H1 (cell line): ENCODE results near the gene TMCC1. TPM values are rescaled to one million over a fixed set of nuclear protein-coding genes. Genes with fewer than 3 reads are reported as not detected.
"Not testable (repeated sequence)": the region's sequence is repeated elsewhere in the genome, so short reads cannot be mapped to it uniquely, and the experiment has no call there.

Experiments used
- CTCF ChIA-PET: fragments of 300-600 bp; sonication (Branson Sonifier 250); formaldehyde crosslinking; loops from one replicate; lab custom pipeline; 2021; ENCODE audit not compliant: partially characterized antibody; lab: Charles Lee
- POLR2A ChIA-PET: fragments of 300-600 bp; sonication (Branson Sonifier 250); formaldehyde crosslinking; loops from one replicate; lab custom pipeline; 2021; ENCODE audit warnings: inconsistent platforms; ENCODE audit not compliant: partially characterized antibody; lab: Charles Lee
- DNase-seq, 2 experiments: peaks; one replicate each; pipeline versions ENCODE4 v3.0.0 to v3.0.0-alpha.2; 2010 to 2022; ENCODE audit warnings: low spot score in 2 of 2, low read depth in 1 of 2, mixed read lengths in 1 of 2
- FAIRE-seq: peaks from 2 replicates; lab custom pipeline; 2011; peaks lifted over from hg19 to GRCh38; lab: Jason Lieb, UNC
- H2AFZ ChIP-seq: 2 replicates; pipeline ENCODE4 v1.8.1; 2012; ENCODE audit warnings: low read length, inconsistent platforms
- H2AK5ac ChIP-seq: 2 replicates; pipeline ENCODE4 v1.6.1; 2013; ENCODE audit warnings: low read depth, low read length
- H2BK120ac ChIP-seq: replicated peaks from 2 replicates; pipeline ENCODE3; 2013; ENCODE audit warnings: low read depth, low read length, inconsistent platforms
- H2BK12ac ChIP-seq: 2 replicates; pipeline ENCODE4 v1.6.1; 2013; ENCODE audit warnings: low read depth, low read length
- H2BK15ac ChIP-seq: 2 replicates; pipeline ENCODE4 v1.6.1; 2013; ENCODE audit warnings: low read length
- H2BK20ac ChIP-seq: 2 replicates; pipeline ENCODE4 v1.6.1; 2013; ENCODE audit warnings: low read length
- H2BK5ac ChIP-seq: 2 replicates; pipeline ENCODE4 v1.6.1; 2013; ENCODE audit warnings: low read depth, low read length
- H3K14ac ChIP-seq: 2 replicates; pipeline ENCODE4 v1.6.1; 2013; ENCODE audit warnings: inconsistent platforms; ENCODE audit not compliant: insufficient read length
- H3K18ac ChIP-seq: 2 replicates; pipeline ENCODE4 v1.6.1; 2013; ENCODE audit warnings: low read length; ENCODE audit errors: extremely low read depth
- H3K23ac ChIP-seq: 2 replicates; pipeline ENCODE4 v1.6.1; 2013; ENCODE audit warnings: inconsistent platforms; ENCODE audit not compliant: insufficient read length
- H3K23me2 ChIP-seq: 2 replicates; pipeline ENCODE4 v1.6.1; 2013; ENCODE audit warnings: low read depth, low read length
- H3K27ac ChIP-seq: 2 replicates; pipeline ENCODE4 v1.6.1; 2011; ENCODE audit warnings: low read depth, low read length, inconsistent platforms
- H3K27me3 ChIP-seq, 4 experiments: replicated peaks in 1 of 4; 1 replicate in 1 of 4; 2 replicates in 3 of 4; pipeline versions ENCODE4 v1.6.1 to v1.8.1; 2011 to 2013; ENCODE audit warnings: low read length in 3 of 4, mild to moderate bottlenecking in 3 of 4, inconsistent platforms in 2 of 4, mixed read lengths in 2 of 4, moderate library complexity in 1 of 4; ENCODE audit not compliant: control insufficient read depth in 3 of 4, insufficient read depth in 3 of 4; ENCODE audit errors: extremely low read depth in 1 of 4
- H3K36me3 ChIP-seq, 4 experiments: 2 replicates each; pipeline versions ENCODE4 v1.6.1 to v1.8.1; 2011 to 2013; ENCODE audit warnings: mild to moderate bottlenecking in 4 of 4, low read length in 3 of 4, moderate library complexity in 2 of 4, control low read depth in 1 of 4, inconsistent platforms in 1 of 4; ENCODE audit not compliant: insufficient read depth in 4 of 4, control insufficient read depth in 2 of 4
- H3K4ac ChIP-seq: replicated peaks from 2 replicates; pipeline ENCODE3; 2013; ENCODE audit warnings: low read length, low read depth, mixed read lengths, inconsistent platforms; ENCODE audit not compliant: insufficient read length
- H3K4me1 ChIP-seq, 4 experiments: replicated peaks in 1 of 4; 1 replicate in 1 of 4; 2 replicates in 3 of 4; pipeline versions ENCODE4 v1.6.1 to v1.8.1; 2011 to 2013; ENCODE audit warnings: low read length in 3 of 4, inconsistent platforms in 2 of 4, mixed read lengths in 1 of 4; ENCODE audit not compliant: insufficient read depth in 4 of 4, control insufficient read depth in 3 of 4
- H3K4me2 ChIP-seq, 2 experiments: 2 replicates each; pipeline versions ENCODE4 v1.6.1 to v1.8.1; 2011 to 2013; ENCODE audit warnings: low read depth in 2 of 2, low read length in 2 of 2, control low read depth in 1 of 2, inconsistent platforms in 1 of 2, mild to moderate bottlenecking in 1 of 2; ENCODE audit not compliant: insufficient read depth in 1 of 2
- H3K4me3 ChIP-seq, 4 experiments: fragments of 200-600, 300-600 bp in 1 of 4; sonication (generic), shearing (Covaris generic), sonication (Bioruptor Twin) in 1 of 4; 2 replicates each; pipeline versions ENCODE4 v1.5.1 to v1.8.1; 2011 to 2016; ENCODE audit warnings: low read length in 4 of 4, low read depth in 3 of 4, control low read depth in 2 of 4, inconsistent platforms in 2 of 4, mild to moderate bottlenecking in 2 of 4, mixed read lengths in 1 of 4, moderate library complexity in 1 of 4; ENCODE audit not compliant: insufficient read depth in 2 of 4; ENCODE audit errors: extremely low read depth in 1 of 4
- H3K56ac ChIP-seq: replicated peaks from 2 replicates; pipeline ENCODE3; 2013; ENCODE audit warnings: low read depth, mild to moderate bottlenecking, mixed read lengths, low read length, inconsistent platforms; ENCODE audit not compliant: insufficient read length
- H3K79me1 ChIP-seq: 2 replicates; pipeline ENCODE4 v1.6.1; 2013; ENCODE audit warnings: low read depth, low read length, control low read depth
- H3K79me2 ChIP-seq, 2 experiments: 2 replicates each; pipeline versions ENCODE4 v1.6.1 to v1.8.1; 2012 to 2013; ENCODE audit warnings: low read length in 2 of 2, mild to moderate bottlenecking in 2 of 2, inconsistent platforms in 1 of 2; ENCODE audit not compliant: insufficient read depth in 2 of 2, control insufficient read depth in 1 of 2
- H3K9ac ChIP-seq, 4 experiments: replicated peaks in 1 of 4; 1 replicate in 1 of 4; 2 replicates in 3 of 4; pipeline versions ENCODE4 v1.6.1 to v1.8.1; 2011 to 2013; ENCODE audit warnings: low read depth in 3 of 4, low read length in 3 of 4, control low read depth in 2 of 4, mild to moderate bottlenecking in 2 of 4, moderate library complexity in 2 of 4, inconsistent platforms in 1 of 4; ENCODE audit errors: extremely low read depth in 1 of 4
- H3K9me3 ChIP-seq, 2 experiments: 2 replicates each; pipeline versions ENCODE4 v1.6.1 to v1.8.1; 2012 to 2013; ENCODE audit warnings: mild to moderate bottlenecking in 2 of 2, moderate library complexity in 2 of 2, control low read depth in 1 of 2, inconsistent platforms in 1 of 2, low read depth in 1 of 2, low read length in 1 of 2, mixed read lengths in 1 of 2; ENCODE audit not compliant: insufficient read depth in 2 of 2
- H4K20me1 ChIP-seq, 2 experiments: replicated peaks in 1 of 2; 2 replicates each; pipeline versions ENCODE3 to v1.8.1; 2011 to 2013; ENCODE audit warnings: inconsistent platforms in 2 of 2, low read length in 2 of 2, mild to moderate bottlenecking in 1 of 2; ENCODE audit not compliant: insufficient read depth in 2 of 2, control insufficient read depth in 1 of 2
- H4K5ac ChIP-seq: 2 replicates; pipeline ENCODE4 v1.6.1; 2013; ENCODE audit warnings: low read length, low read depth, mixed read lengths, inconsistent platforms; ENCODE audit not compliant: insufficient read length
- H4K8ac ChIP-seq: 2 replicates; pipeline ENCODE4 v1.8.0; 2013; ENCODE audit warnings: mild to moderate bottlenecking, moderate library complexity, low read length, inconsistent platforms; ENCODE audit not compliant: insufficient read depth; ENCODE audit errors: extremely low read depth
- H4K91ac ChIP-seq: replicated peaks from 2 replicates; pipeline ENCODE3; 2013; ENCODE audit warnings: low read length, mixed read lengths, inconsistent platforms; ENCODE audit not compliant: insufficient read length
- WGBS, 2 experiments: shearing (Covaris generic) in 1 of 2; methylation state at CpG; one replicate each; pipeline versions ENCODE4 v1.1.6 to v1.1.7; 2013 to 2015; ENCODE audit warnings: low lambda C conversion rate in 2 of 2, mixed read lengths in 2 of 2, inconsistent platforms in 1 of 2, low coverage in 1 of 2, missing lambda C conversion rate in 1 of 2; ENCODE audit not compliant: insufficient replicate concordance in 2 of 2, insufficient coverage in 1 of 2, insufficient read length in 1 of 2; ENCODE audit errors: extremely low coverage in 1 of 2, missing lambda C conversion rate in 1 of 2; 5-methylcytosine and 5-hydroxymethylcytosine counted together
- polyA plus RNA-seq, 7 experiments: library from polyadenylated mRNA; depleted of rRNA in 3 of 7; stranded (reverse) in 5 of 7; unstranded in 2 of 7; fragments of >200 nt in 5 of 7; fragments of 200-250 nt in 2 of 7; gene quantifications; 1 replicate in 5 of 7; 2 replicates in 1 of 7; 4 replicates in 1 of 7; pipeline versions ENCODE4 v1.2.1 to v1.2.3, GENCODE V29; 2011 to 2013; ENCODE audit warnings: missing spikeins in 2 of 7, mixed read lengths in 2 of 7
- total RNA-seq: library from RNA; stranded (reverse); fragmentation: NEBNext Ultra II Directional; extraction: Animal tissue kit (Norgen Biotek cat#: 25700); gene quantifications from 2 replicates; pipeline ENCODE4 v1.2.1, GENCODE V29; 2021

TMCC1 gene
- total and polyA plus RNA-seq, 2 of the 8 experiments (the other 6 are each of a cell fraction or from before 2014, with no cell fraction given): 10.4 to 27.1 TPM

GRCh38 chr3:129610794-129611445 lies 282.6 kb downstream of the TMCC1 start:
- Histone ChIP-seq H2BK15ac (peak overlapping the region; percentile 92; the same call in 1 of the 2 replicates), H2BK12ac (peak overlapping the region; percentile 85; the same call in 1 of the 2 replicates), H3K4ac (peak overlapping the region; percentile 28), H3K4me1 (peaks cover 0 to 23% (median 21%) of the 10 kb centered on the region in 4 experiments; a peak in 6 of 7 replicates), H2AK5ac (peak overlapping the region; percentile 83; the same call in 1 of the 2 replicates), H3K27me3 (peaks cover 3 to 12% (median 6%) of the 10 kb centered on the region in 4 experiments; a peak in 6 of 7 replicates), H2BK20ac (peak overlapping the region; percentile 95; the same call in 1 of the 2 replicates), H2BK5ac (peak overlapping the region; percentile 95; the same call in 1 of the 2 replicates), H3K18ac (peak overlapping the region; percentile 48; the same call in 1 of the 2 replicates), H2BK120ac (peak overlapping the region; percentile 92), H4K91ac (peak overlapping the region; percentile 90)
- H4K5ac ChIP-seq, H3K23me2 ChIP-seq, H3K79me2 ChIP-seq, FAIRE-seq, H4K8ac ChIP-seq, H3K14ac ChIP-seq, H3K9ac ChIP-seq, H3K9me3 ChIP-seq, H4K20me1 ChIP-seq, H3K4me3 ChIP-seq, H3K56ac ChIP-seq, H2AFZ ChIP-seq, DNase-seq, H3K4me2 ChIP-seq, H3K36me3 ChIP-seq, H3K79me1 ChIP-seq, POLR2A ChIA-PET, H3K23ac ChIP-seq, H3K27ac ChIP-seq: not testable (repeated sequence)
- CTCF ChIA-PET: interaction anchor here (1.0 to 1.6 kb wide), 2 partner anchors 219 to 221 kb away, joined by 3 read pairs; no protein-coding TSS in a partner anchor
- WGBS, 2 experiments: 95% methylated on average over 10 of the region's 11 CpGs; no CpG with 5 or more reads in 1 of the 2 experiments
